ENCODE measurements around the gene IFRD2.

The IFRD2 gene

DNA sequence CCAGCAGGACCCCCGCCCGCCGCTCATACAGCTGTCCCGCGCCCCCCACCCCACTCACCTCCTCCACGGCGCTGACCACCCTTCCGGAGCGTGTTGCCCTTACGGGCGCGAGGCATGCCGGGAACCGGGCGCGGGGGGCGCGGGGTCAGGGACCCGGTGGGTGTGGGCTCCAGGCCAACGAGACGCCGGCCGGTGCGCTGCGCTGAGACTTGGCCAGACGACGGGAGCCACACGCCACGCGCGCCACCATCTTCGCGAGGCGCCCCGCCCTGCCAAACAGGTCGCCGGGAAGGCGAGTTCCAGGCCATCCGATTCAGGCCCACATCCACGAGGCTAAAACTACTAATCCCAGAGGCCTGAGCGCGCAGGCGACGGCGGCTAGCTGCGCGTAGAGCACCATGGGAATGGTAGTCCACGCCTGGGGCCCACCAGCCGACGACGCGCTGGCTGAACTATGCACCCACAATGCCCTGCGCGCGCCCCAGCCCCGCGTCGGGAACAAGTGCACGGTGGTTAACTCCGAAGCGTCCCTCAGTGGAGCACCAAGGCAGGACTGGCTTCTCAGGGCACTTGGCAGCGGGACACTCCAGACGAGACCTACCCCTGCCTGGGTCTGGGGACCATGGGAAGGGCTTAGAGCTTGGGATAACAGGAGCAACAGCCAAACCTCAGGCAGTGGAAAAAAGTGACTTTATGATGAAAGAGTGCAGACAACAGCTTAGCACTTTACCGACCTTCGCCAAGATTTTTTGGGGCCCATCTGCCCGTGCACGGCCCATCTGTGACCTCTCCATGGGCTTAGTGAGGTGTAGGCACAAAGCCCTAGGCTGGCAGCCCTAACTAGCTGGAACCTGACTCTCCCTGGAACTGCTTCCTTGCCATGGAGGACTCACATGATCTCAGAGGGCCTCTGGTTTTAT, at the start of gene IFRD2:
IFRD2 (minus strand) TSS at position 271 of the 920 bp plus-strand sequence; CDS start at position 116, 155 bp downstream.
- peak within 1 kb of the TSS; percentile 92 to 98 for H3K4me3 ChIP-seq (ENCODE audit: low read depth in 1 of 2, low read length in 2 of 2)
- H3K9ac ChIP-seq (ENCODE audit: low read depth in 1 of 2, low read length in 2 of 2) = peak within 1 kb of the TSS; percentile 84 to 86
- H3K36me3 ChIP-seq (ENCODE audit: control insufficient read depth in 1 of 2, insufficient read depth in 2 of 2, low read length in 2 of 2) = peaks cover 24 to 32% of the 10 kb centered on the region in 2 donors
- no peaks in the 10 kb centered on the region for H3K9me3 ChIP-seq (ENCODE audit: control insufficient read depth in 1 of 2, low read length in 2 of 2)
- peaks cover 22 to 29% of the 10 kb centered on the region in 2 donors for H3K4me1 ChIP-seq (ENCODE audit: control insufficient read depth in 1 of 2, insufficient read depth in 2 of 2, low read length in 2 of 2)
- H3K27ac ChIP-seq (ENCODE audit: low read depth, low read length) = peak within 1 kb of the TSS; percentile 89
- H3K27me3 ChIP-seq (ENCODE audit: control insufficient read depth in 1 of 2, insufficient read depth in 2 of 2, low read length in 2 of 2) = no peaks in the 10 kb centered on the region

- no peaks in the 10 kb centered on the region for H3K9me3 ChIP-seq (ENCODE audit: control insufficient read depth in 1 of 2, low read length in 2 of 2)
- H3K36me3 ChIP-seq (ENCODE audit: control insufficient read depth in 1 of 2, insufficient read depth in 2 of 2, low read length in 2 of 2) = no peaks in the 10 kb centered on the region
- peak overlapping the region; percentile 66 to 78 for H3K4me3 ChIP-seq (ENCODE audit: low read depth in 1 of 2, low read length in 2 of 2)
- H3K27ac ChIP-seq (ENCODE audit: low read depth, low read length) = no peak overlapping the region
- peaks cover 29 to 46% of the 10 kb centered on the region in 2 donors for H3K4me1 ChIP-seq (ENCODE audit: control insufficient read depth in 1 of 2, insufficient read depth in 2 of 2, low read length in 2 of 2)
- H3K9ac ChIP-seq (ENCODE audit: low read depth in 1 of 2, low read length in 2 of 2) = peak overlapping the region in 1 of 2 donors; percentile 69
- no peaks in the 10 kb centered on the region for H3K27me3 ChIP-seq (ENCODE audit: control insufficient read depth in 1 of 2, insufficient read depth in 2 of 2, low read length in 2 of 2)
Measured at GRCh38 chr3:50341537-50341936, 49.3 kb upstream of the IFRD2 start.

DNA sequence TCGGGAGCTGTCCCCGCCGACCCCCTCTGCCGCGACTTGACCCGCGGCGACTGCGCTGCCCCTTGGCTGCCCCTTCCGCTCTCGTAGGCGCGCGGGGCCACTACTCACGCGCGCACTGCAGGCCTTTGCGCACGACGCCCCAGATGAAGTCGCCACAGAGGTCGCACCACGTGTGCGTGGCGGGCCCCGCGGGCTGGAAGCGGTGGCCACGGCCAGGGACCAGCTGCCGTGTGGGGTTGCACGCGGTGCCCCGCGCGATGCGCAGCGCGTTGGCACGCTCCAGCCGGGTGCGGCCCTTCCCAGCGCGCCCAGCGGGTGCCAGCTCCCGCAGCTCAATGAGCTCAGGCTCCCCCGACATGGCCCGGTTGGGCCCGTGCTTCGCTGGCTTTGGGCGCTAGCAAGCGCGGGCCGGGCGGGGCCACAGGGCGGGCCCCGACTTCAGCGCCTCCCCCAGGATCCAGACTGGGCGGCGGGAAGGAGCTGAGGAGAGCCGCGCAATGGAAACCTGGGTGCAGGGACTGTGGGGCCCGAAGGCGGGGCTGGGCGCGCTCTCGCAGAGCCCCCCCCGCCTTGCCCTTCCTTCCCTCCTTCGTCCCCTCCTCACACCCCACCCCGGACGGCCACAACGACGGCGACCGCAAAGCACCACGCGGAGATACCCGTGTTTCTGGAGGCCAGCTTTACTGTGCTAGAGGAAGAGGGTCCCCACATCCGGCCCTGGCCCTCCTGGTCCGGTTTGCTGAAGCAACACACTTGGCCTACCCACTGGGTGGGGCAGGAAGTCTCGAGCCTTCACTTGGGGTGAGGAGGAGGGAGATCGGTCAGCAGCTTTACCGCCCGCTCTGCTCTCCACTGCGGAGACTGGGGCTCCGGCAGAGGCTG, 48.5 kb upstream of the IFRD2 start, which contains the start of gene RASSF1:
RASSF1 (minus strand) TSS at position 389 of the 882 bp plus-strand sequence; CDS start at position 358, 31 bp downstream.
- peak within 1 kb of the TSS; percentile 66 to 78 for H3K4me3 ChIP-seq (ENCODE audit: low read depth in 1 of 2, low read length in 2 of 2)
- no peaks in the 10 kb centered on the region for H3K27me3 ChIP-seq (ENCODE audit: control insufficient read depth in 1 of 2, insufficient read depth in 2 of 2, low read length in 2 of 2)
- H3K4me1 ChIP-seq (ENCODE audit: control insufficient read depth in 1 of 2, insufficient read depth in 2 of 2, low read length in 2 of 2) = peaks cover 33 to 52% of the 10 kb centered on the region in 2 donors
- H3K9ac ChIP-seq (ENCODE audit: low read depth in 1 of 2, low read length in 2 of 2) = peak within 1 kb of the TSS; percentile 69 to 77
- no peaks in the 10 kb centered on the region for H3K36me3 ChIP-seq (ENCODE audit: control insufficient read depth in 1 of 2, insufficient read depth in 2 of 2, low read length in 2 of 2)
- H3K27ac ChIP-seq (ENCODE audit: low read depth, low read length) = peak within 1 kb of the TSS; percentile 75
- no peaks in the 10 kb centered on the region for H3K9me3 ChIP-seq (ENCODE audit: control insufficient read depth in 1 of 2, low read length in 2 of 2)

DNA sequence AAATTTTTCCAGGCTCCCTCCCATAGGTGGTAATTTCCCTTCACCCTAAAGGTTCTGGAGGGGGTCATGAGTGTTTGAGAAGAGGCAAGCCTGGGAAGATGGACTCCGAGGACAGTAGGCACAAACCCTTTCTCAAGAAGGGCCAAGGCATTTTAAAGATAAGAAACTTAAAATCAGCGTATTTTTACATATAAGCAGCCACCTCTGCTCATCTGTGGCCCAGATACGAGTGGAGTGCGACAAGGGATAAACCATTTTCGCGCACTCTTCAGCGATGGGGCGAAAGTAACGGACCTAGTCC, 47.9 kb upstream of the IFRD2 start:
- peaks cover 29 to 52% of the 10 kb centered on the region in 2 donors for H3K4me1 ChIP-seq (ENCODE audit: control insufficient read depth in 1 of 2, insufficient read depth in 2 of 2, low read length in 2 of 2)

GRCh38 chr3:50339485-50340146, 47.4 kb upstream of the IFRD2 start:
- H3K9ac ChIP-seq (ENCODE audit: low read depth in 1 of 2, low read length in 2 of 2) = peak overlapping the region; percentile 69 to 77
- no peaks in the 10 kb centered on the region for H3K27me3 ChIP-seq (ENCODE audit: control insufficient read depth in 1 of 2, insufficient read depth in 2 of 2, low read length in 2 of 2)
- H3K4me1 ChIP-seq (ENCODE audit: control insufficient read depth in 1 of 2, insufficient read depth in 2 of 2, low read length in 2 of 2) = peaks cover 30 to 52% of the 10 kb centered on the region in 2 donors
- H3K36me3 ChIP-seq (ENCODE audit: control insufficient read depth in 1 of 2, insufficient read depth in 2 of 2, low read length in 2 of 2) = peaks cover 0 to under 1% of the 10 kb centered on the region in 2 donors
- peak overlapping the region; percentile 75 for H3K27ac ChIP-seq (ENCODE audit: low read depth, low read length)
- no peaks in the 10 kb centered on the region for H3K9me3 ChIP-seq (ENCODE audit: control insufficient read depth in 1 of 2, low read length in 2 of 2)
- H3K4me3 ChIP-seq (ENCODE audit: low read depth in 1 of 2, low read length in 2 of 2) = peak overlapping the region; percentile 66 to 78

More for the DNA sequence above, 47.9 kb upstream of the IFRD2 start:
- H3K9ac ChIP-seq (ENCODE audit: low read depth in 1 of 2, low read length in 2 of 2) = peak overlapping the region; percentile 69 to 77
- H3K27ac ChIP-seq (ENCODE audit: low read depth, low read length) = peak overlapping the region; percentile 75
- no peaks in the 10 kb centered on the region for H3K9me3 ChIP-seq (ENCODE audit: control insufficient read depth in 1 of 2, low read length in 2 of 2)
- H3K27me3 ChIP-seq (ENCODE audit: control insufficient read depth in 1 of 2, insufficient read depth in 2 of 2, low read length in 2 of 2) = no peaks in the 10 kb centered on the region
- H3K4me3 ChIP-seq (ENCODE audit: low read depth in 1 of 2, low read length in 2 of 2) = peak overlapping the region; percentile 66 to 78
- no peaks in the 10 kb centered on the region for H3K36me3 ChIP-seq (ENCODE audit: control insufficient read depth in 1 of 2, insufficient read depth in 2 of 2, low read length in 2 of 2)

- Histone ChIP-seq H3K27ac (ENCODE audit: low read depth, low read length) (peak overlapping the region; percentile 3), H3K27me3 (ENCODE audit: control insufficient read depth in 1 of 2, insufficient read depth in 2 of 2, low read length in 2 of 2) (no peaks in the 10 kb centered on the region), H3K36me3 (ENCODE audit: control insufficient read depth in 1 of 2, insufficient read depth in 2 of 2, low read length in 2 of 2) (peaks cover 0 to 4% of the 10 kb centered on the region in 2 donors), H3K4me1 (ENCODE audit: control insufficient read depth in 1 of 2, insufficient read depth in 2 of 2, low read length in 2 of 2) (peaks cover 35 to 58% of the 10 kb centered on the region in 2 donors), H3K4me3 (ENCODE audit: low read depth in 1 of 2, low read length in 2 of 2) (peak overlapping the region; percentile 21 to 81), H3K9ac (ENCODE audit: low read depth in 1 of 2, low read length in 2 of 2) (peak overlapping the region; percentile 67 to 95), H3K9me3 (ENCODE audit: control insufficient read depth in 1 of 2, low read length in 2 of 2) (no peaks in the 10 kb centered on the region)
Measured at GRCh38 chr3:50338965-50339364, 46.7 kb upstream of the IFRD2 start.

DNA sequence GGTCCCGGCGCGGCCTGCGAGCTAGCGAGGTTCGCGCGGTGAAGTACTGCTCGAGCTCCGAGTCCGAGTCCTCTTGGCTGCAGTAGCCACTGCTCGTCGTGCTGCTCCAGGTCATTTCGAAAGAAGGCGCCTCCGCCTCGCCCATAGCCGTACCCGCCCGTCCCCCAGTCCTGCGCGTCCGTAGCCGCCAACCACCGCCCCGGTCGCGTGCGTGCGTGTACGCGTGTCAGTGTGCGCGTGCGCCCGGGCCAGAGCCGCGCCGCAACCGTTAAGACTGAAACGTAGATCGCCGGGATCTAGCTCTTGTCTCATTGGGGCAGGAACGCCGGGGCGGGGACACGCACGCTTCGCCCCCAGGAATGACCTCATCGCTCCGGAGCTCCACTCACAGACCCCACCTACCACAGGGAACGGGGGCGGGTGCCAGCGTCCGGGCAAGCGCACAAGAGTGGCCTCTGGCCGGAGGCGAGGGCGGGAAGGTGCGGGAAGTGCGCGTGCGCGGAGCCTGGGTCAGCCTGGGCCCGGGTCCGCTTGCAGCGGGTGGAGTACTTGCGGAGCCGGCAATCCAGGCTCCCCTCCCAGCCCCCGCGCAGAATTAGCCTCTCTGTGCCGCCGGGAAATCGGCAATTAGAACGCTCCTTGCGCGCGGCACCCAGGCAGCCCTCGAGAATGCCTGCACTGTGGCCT, 45.1 kb upstream of the IFRD2 start:
- peak overlapping the region; percentile 88 to 95 for H3K9ac ChIP-seq (ENCODE audit: low read depth in 1 of 2, low read length in 2 of 2)

DNA sequence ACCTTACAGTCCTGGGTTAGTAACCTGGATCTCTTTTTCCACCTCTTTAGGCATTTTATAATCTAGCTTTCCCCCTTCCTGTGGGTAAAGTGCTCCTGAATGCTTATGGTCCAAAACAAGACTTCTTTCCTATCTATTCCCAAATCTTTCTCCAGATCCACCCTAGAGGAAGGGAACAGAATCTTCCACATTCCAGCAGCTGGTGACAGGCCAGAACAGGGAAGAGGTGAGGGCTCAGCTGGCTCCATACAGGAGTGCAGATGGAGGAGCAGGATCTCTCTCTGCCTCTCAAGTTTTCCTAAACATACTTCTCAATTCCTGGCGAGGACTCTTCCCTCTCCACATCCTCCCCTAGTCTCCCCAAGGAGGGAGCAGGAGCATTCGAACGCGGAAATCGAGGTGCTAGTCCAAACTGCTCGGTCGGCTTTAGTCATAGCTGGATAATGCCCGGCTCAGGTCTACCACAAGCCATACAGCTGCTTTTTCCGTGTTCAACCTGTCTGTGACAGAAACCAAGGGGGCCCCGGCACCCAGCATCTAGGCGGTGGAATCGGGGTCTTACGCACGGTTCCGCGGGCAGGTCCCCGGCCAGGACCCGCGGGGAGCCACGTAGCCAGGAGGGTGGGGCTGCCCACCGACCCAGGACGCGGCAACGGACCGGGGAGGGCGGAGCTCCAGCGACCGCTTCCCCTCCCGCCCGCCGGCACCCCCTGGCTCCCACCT, 44.4 kb upstream of the IFRD2 start:
- Histone ChIP-seq H3K9ac (ENCODE audit: low read depth in 1 of 2, low read length in 2 of 2) (peak overlapping the region; percentile 88 to 95), H3K4me3 (ENCODE audit: low read depth in 1 of 2, low read length in 2 of 2) (peak overlapping the region; percentile 74 to 81), H3K27me3 (ENCODE audit: control insufficient read depth in 1 of 2, insufficient read depth in 2 of 2, low read length in 2 of 2) (no peaks in the 10 kb centered on the region), H3K9me3 (ENCODE audit: control insufficient read depth in 1 of 2, low read length in 2 of 2) (no peaks in the 10 kb centered on the region), H3K27ac (ENCODE audit: low read depth, low read length) (peak overlapping the region; percentile 98), H3K4me1 (ENCODE audit: control insufficient read depth in 1 of 2, insufficient read depth in 2 of 2, low read length in 2 of 2) (peaks cover 37 to 63% of the 10 kb centered on the region in 2 donors), H3K36me3 (ENCODE audit: control insufficient read depth in 1 of 2, insufficient read depth in 2 of 2, low read length in 2 of 2) (peaks cover 4 to 18% of the 10 kb centered on the region in 2 donors)

More for the DNA sequence above, 45.1 kb upstream of the IFRD2 start:
- Histone ChIP-seq H3K36me3 (ENCODE audit: control insufficient read depth in 1 of 2, insufficient read depth in 2 of 2, low read length in 2 of 2) (peaks cover 0 to 11% of the 10 kb centered on the region in 2 donors), H3K27ac (ENCODE audit: low read depth, low read length) (peak overlapping the region; percentile 98), H3K9me3 (ENCODE audit: control insufficient read depth in 1 of 2, low read length in 2 of 2) (no peaks in the 10 kb centered on the region), H3K4me3 (ENCODE audit: low read depth in 1 of 2, low read length in 2 of 2) (peak overlapping the region; percentile 74 to 81), H3K27me3 (ENCODE audit: control insufficient read depth in 1 of 2, insufficient read depth in 2 of 2, low read length in 2 of 2) (no peaks in the 10 kb centered on the region), H3K4me1 (ENCODE audit: control insufficient read depth in 1 of 2, insufficient read depth in 2 of 2, low read length in 2 of 2) (peaks cover 37 to 63% of the 10 kb centered on the region in 2 donors)

Data from duodenal mucosa (tissue), 2 donors.